ENCODE results near the gene CACNA1B.

The CACNA1B gene

GRCh38 chr9:137892424-137893191 is 15.0 kb downstream of the CACNA1B start:
- no peak overlapping the region for H3K27ac ChIP-seq (ENCODE audit: low read depth, low read length)
- no peaks in the 10 kb centered on the region for H3K27me3 ChIP-seq (ENCODE audit: control insufficient read depth in 1 of 2, insufficient read depth in 2 of 2, low read length in 2 of 2)
- no peak overlapping the region for H3K4me3 ChIP-seq (ENCODE audit: low read depth in 1 of 2, low read length in 2 of 2)
- H3K4me1 ChIP-seq (ENCODE audit: insufficient read depth, low read length) = no peaks in the 10 kb centered on the region
- no peaks in the 10 kb centered on the region for H3K9me3 ChIP-seq (ENCODE audit: low read length)
- no peak overlapping the region for H3K9ac ChIP-seq (ENCODE audit: low read length)
- H3K36me3 ChIP-seq (ENCODE audit: insufficient read depth, low read length) = no peaks in the 10 kb centered on the region

DNA sequence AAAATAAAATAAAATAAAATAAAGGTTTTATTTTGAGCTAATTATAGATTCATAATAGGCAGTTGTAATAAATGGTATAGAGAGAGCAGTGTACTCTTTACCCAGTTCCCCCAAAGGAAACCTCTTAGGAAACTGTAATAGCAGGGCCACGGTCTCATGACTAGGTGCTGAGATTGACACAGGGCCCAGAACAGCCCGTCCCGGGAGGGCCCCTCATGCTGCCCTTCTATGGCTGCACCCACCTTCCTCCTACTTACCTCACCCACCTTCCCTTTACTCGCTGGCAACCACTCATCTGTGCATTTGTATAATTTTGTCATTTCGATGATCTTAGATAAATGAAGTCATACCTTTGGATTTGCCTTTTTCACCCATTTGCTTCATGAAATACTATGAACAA is 16.1 kb downstream of the CACNA1B start:
- no peaks in the 10 kb centered on the region for H3K27me3 ChIP-seq (ENCODE audit: control insufficient read depth in 1 of 2, insufficient read depth in 2 of 2, low read length in 2 of 2)
- H3K27ac ChIP-seq (ENCODE audit: low read depth, low read length) = no peak overlapping the region
- no peak overlapping the region for H3K9ac ChIP-seq (ENCODE audit: low read length)
- no peaks in the 10 kb centered on the region for H3K9me3 ChIP-seq (ENCODE audit: low read length)
- H3K36me3 ChIP-seq (ENCODE audit: insufficient read depth, low read length) = no peaks in the 10 kb centered on the region
- no peak overlapping the region for H3K4me3 ChIP-seq (ENCODE audit: low read depth in 1 of 2, low read length in 2 of 2)
- H3K4me1 ChIP-seq (ENCODE audit: insufficient read depth, low read length) = no peaks in the 10 kb centered on the region

DNA sequence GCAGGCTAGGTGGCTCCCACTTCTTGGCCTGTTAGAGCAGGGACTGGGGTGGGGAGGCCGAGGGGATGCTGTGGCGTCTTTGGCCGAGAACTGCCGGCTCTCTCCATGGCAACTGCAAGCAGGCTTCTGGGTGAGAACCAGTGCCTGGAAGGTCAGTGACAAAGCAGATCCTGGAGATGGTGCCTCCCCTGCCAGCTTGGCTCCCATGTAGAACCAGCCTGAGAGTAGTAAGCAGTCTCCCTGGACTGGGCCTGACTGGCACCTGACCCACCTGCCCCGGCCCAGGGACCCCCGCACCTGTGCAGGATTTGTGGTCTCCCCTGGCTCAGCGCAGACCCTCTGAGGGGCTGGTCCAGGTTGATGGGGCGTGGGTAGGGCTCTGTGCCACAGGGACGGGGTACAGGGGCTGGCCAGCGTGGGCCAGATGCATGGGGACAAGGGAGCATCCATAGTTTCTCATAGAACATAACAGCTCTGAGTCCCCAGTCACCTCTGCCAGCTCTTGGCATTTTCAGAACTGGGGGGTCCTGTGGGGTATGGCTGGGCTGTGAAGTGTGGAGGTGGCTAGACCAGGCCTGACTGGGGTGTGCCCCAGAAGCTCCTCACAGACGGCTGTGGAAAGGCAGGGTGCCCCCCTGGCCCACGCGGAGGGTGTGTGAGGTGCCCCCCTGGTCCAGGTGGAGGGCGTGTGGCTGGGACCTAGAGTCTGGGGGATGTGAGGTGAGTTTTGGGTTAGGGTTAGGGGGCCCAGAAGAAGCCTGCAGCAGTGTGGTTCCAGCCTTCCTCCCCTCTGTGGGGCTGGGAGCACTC is 22.2 kb downstream of the CACNA1B start:
- Histone ChIP-seq H3K4me3 (ENCODE audit: low read depth in 1 of 2, low read length in 2 of 2) (no peak overlapping the region), H3K4me1 (ENCODE audit: insufficient read depth, low read length) (no peaks in the 10 kb centered on the region), H3K27me3 (ENCODE audit: control insufficient read depth in 1 of 2, insufficient read depth in 2 of 2, low read length in 2 of 2) (no peaks in the 10 kb centered on the region), H3K9me3 (ENCODE audit: low read length) (no peaks in the 10 kb centered on the region), H3K27ac (ENCODE audit: low read depth, low read length) (no peak overlapping the region), H3K36me3 (ENCODE audit: insufficient read depth, low read length) (no peaks in the 10 kb centered on the region), H3K9ac (ENCODE audit: low read length) (no peak overlapping the region)

DNA sequence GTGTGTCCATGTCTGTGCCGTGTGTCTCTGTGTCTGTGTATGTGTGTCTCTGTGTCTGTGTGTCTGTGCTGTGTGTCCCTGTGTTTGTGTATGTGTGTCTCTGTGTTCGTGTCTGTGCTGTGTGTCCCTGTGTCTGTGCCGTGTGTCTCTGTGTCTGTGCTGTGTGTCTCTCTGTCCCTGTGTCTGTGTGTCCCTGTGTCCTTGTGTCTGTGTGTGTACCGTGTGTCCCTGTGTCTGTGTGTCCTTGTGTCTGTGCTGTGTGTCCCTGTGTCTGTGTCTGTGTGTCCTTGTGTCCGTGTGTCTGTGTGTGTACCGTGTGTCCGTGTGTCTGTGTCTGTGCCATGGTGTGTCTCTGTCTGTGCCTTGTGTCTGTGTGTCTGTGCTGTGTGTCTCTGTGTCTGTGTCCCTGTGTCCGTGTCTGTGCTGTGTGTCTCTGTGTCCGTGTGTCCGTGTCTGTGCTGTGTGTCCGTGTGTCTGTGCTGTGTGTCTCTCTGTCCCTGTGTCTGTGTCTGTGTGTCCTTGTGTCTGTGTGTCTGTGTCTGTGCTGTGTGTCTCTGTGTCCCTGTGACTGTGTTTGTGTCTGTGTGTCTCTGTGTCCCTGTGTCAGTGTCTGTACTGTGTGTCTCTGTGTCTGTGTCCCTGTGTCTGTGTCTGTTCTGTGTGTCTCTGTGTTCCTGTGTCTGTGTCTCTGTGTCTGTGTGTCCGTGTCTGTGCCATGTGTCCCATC is 23.2 kb downstream of the CACNA1B start:
- Histone ChIP-seq H3K9me3 (ENCODE audit: low read length) (no peaks in the 10 kb centered on the region), H3K4me3 (ENCODE audit: low read depth in 1 of 2, low read length in 2 of 2) (no peak overlapping the region), H3K4me1 (ENCODE audit: insufficient read depth, low read length) (no peaks in the 10 kb centered on the region), H3K27ac (ENCODE audit: low read depth, low read length) (no peak overlapping the region), H3K36me3 (ENCODE audit: insufficient read depth, low read length) (no peaks in the 10 kb centered on the region), H3K9ac (ENCODE audit: low read length) (no peak overlapping the region), H3K27me3 (ENCODE audit: control insufficient read depth in 1 of 2, insufficient read depth in 2 of 2, low read length in 2 of 2) (no peaks in the 10 kb centered on the region)

GRCh38 chr9:137902646-137903045 is 25.1 kb downstream of the CACNA1B start:
- Histone ChIP-seq H3K4me3 (ENCODE audit: low read depth in 1 of 2, low read length in 2 of 2) (no peak overlapping the region), H3K27ac (ENCODE audit: low read depth, low read length) (no peak overlapping the region), H3K9me3 (ENCODE audit: low read length) (no peaks in the 10 kb centered on the region), H3K9ac (ENCODE audit: low read length) (no peak overlapping the region), H3K27me3 (ENCODE audit: control insufficient read depth in 1 of 2, insufficient read depth in 2 of 2, low read length in 2 of 2) (no peaks in the 10 kb centered on the region), H3K36me3 (ENCODE audit: insufficient read depth, low read length) (no peaks in the 10 kb centered on the region), H3K4me1 (ENCODE audit: insufficient read depth, low read length) (no peaks in the 10 kb centered on the region)

DNA sequence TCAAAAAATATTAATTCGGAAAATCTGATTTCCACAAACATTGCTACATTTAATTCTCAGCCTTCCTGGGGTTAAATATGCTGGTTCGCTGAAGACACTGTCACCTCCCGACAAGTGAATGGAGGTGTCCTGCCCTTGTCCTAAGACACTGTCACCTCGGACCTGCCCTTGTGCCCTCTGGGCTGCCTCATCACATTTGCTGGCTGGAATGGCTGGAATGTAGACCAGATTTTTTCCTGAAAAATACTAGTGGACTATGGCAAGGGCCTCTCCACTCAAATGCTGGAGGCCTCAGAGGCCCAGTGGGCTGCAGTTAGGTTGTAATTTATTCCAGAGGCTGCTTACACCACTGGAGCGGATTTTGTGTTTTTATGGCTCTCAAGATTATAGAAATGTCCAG is 28.2 kb downstream of the CACNA1B start:
- no peak overlapping the region for H3K4me3 ChIP-seq (ENCODE audit: low read depth in 1 of 2, low read length in 2 of 2)
- no peaks in the 10 kb centered on the region for H3K4me1 ChIP-seq (ENCODE audit: insufficient read depth, low read length)
- no peaks in the 10 kb centered on the region for H3K36me3 ChIP-seq (ENCODE audit: insufficient read depth, low read length)
- H3K27me3 ChIP-seq (ENCODE audit: control insufficient read depth in 1 of 2, insufficient read depth in 2 of 2, low read length in 2 of 2) = no peaks in the 10 kb centered on the region
- H3K9me3 ChIP-seq (ENCODE audit: low read length) = no peaks in the 10 kb centered on the region
- no peak overlapping the region for H3K9ac ChIP-seq (ENCODE audit: low read length)
- H3K27ac ChIP-seq (ENCODE audit: low read depth, low read length) = no peak overlapping the region

DNA sequence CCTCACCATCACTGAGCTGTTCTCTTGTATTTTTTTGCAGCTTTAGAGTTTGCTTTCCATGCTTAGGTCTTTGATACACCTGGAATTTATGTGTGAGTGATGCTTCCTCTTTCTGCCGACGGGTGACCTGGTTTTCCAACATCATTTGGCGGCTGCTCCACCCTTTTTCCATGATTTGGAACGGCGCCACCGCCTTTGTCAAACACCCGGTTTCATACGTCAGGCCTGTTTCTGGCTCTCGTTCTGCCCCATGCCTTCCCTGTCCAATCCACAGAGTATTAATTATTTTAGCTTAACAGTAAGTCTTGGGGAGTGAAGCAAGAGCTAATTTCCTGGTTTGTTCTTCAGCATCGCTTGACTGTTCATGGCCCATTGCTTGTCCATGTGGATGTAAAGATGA is 30.2 kb downstream of the CACNA1B start:
- Histone ChIP-seq H3K36me3 (ENCODE audit: insufficient read depth, low read length) (no peaks in the 10 kb centered on the region), H3K4me1 (ENCODE audit: insufficient read depth, low read length) (no peaks in the 10 kb centered on the region), H3K27me3 (ENCODE audit: control insufficient read depth in 1 of 2, insufficient read depth in 2 of 2, low read length in 2 of 2) (no peaks in the 10 kb centered on the region), H3K27ac (ENCODE audit: low read depth, low read length) (no peak overlapping the region), H3K9ac (ENCODE audit: low read length) (no peak overlapping the region), H3K9me3 (ENCODE audit: low read length) (no peaks in the 10 kb centered on the region), H3K4me3 (ENCODE audit: low read depth in 1 of 2, low read length in 2 of 2) (no peak overlapping the region)

GRCh38 chr9:137912671-137913070 is 35.1 kb downstream of the CACNA1B start:
- Histone ChIP-seq H3K36me3 (ENCODE audit: insufficient read depth, low read length) (no peaks in the 10 kb centered on the region), H3K9me3 (ENCODE audit: low read length) (no peaks in the 10 kb centered on the region), H3K27me3 (ENCODE audit: control insufficient read depth in 1 of 2, insufficient read depth in 2 of 2, low read length in 2 of 2) (no peaks in the 10 kb centered on the region), H3K27ac (ENCODE audit: low read depth, low read length) (no peak overlapping the region), H3K4me3 (ENCODE audit: low read depth in 1 of 2, low read length in 2 of 2) (no peak overlapping the region), H3K4me1 (ENCODE audit: insufficient read depth, low read length) (no peaks in the 10 kb centered on the region), H3K9ac (ENCODE audit: low read length) (no peak overlapping the region)

DNA sequence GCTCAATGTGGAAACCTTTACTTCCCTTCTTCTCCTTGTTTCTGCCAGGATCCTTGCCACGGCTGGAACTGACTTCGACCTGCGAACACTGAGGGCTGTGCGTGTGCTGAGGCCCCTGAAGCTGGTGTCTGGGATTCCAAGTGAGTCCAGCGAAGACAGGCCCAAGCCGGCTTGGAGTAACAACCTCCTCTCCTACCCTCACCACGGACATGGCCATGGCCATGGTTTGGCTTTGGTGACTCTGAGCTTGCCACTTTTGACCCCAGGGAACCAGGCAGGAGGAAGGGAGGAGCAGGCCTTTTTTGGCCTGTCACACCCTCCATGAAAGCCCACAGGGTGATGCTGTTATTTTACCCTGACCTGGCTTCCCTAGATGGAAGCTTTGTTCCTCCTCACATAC is 35.5 kb downstream of the CACNA1B start:
- no peak overlapping the region for H3K9ac ChIP-seq (ENCODE audit: low read length)
- no peaks in the 10 kb centered on the region for H3K4me1 ChIP-seq (ENCODE audit: insufficient read depth, low read length)
- H3K36me3 ChIP-seq (ENCODE audit: insufficient read depth, low read length) = no peaks in the 10 kb centered on the region
- H3K4me3 ChIP-seq (ENCODE audit: low read depth in 1 of 2, low read length in 2 of 2) = no peak overlapping the region
- no peaks in the 10 kb centered on the region for H3K27me3 ChIP-seq (ENCODE audit: control insufficient read depth in 1 of 2, insufficient read depth in 2 of 2, low read length in 2 of 2)
- no peak overlapping the region for H3K27ac ChIP-seq (ENCODE audit: low read depth, low read length)
- H3K9me3 ChIP-seq (ENCODE audit: low read length) = no peaks in the 10 kb centered on the region

DNA sequence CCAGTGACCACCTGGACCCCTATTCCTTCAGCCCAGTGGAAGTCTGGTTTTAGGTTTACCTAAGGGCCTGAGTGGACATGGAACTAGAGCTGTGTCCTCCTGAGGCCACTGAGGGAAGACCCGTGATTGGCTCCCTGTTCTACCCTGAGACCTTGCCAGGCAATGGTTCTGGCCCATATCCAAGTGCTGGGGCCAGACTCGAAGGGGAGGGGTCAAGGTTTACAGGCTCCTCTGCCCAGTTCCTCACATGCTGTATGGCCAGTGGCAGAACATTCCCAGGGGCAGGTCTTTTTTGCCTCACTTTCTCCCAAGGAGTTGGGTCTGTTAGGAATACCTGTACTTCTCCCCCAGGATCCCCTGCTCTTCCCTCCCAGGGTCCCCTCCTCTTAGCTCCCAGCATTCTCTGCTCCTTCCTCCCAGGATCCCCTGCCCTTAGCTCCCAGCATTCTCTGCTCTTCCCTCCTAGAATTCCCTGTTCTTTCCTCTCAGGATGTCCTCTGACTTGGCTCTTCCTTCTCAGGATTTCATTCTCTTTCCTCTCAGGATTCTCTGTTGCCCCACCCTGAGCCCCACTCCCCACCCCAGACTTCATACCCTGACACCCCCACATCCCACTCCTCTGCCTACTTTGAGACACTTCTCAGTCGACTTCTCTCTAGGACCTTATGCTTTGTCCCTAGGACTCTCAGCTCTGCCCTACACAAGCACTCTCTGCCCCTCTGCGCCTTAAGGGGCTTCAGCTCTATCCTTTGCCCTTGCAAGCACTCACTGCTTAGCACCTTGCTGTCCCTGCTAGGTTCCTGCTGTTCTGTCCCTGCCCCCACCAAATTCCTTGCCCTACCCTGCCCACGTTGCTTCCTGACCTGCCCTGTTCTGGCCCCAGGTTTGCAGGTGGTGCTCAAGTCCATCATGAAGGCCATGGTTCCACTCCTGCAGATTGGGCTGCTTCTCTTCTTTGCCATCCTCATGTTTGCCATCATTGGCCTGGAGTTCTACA is 36.5 kb downstream of the CACNA1B start:
- no peaks in the 10 kb centered on the region for H3K4me1 ChIP-seq (ENCODE audit: insufficient read depth, low read length)
- no peaks in the 10 kb centered on the region for H3K36me3 ChIP-seq (ENCODE audit: insufficient read depth, low read length)
- H3K27ac ChIP-seq (ENCODE audit: low read depth, low read length) = no peak overlapping the region
- H3K9me3 ChIP-seq (ENCODE audit: low read length) = no peaks in the 10 kb centered on the region
- peaks cover 0 to 2% of the 10 kb centered on the region in 2 donors for H3K27me3 ChIP-seq (ENCODE audit: control insufficient read depth in 1 of 2, insufficient read depth in 2 of 2, low read length in 2 of 2)
- H3K9ac ChIP-seq (ENCODE audit: low read length) = no peak overlapping the region
- no peak overlapping the region for H3K4me3 ChIP-seq (ENCODE audit: low read depth in 1 of 2, low read length in 2 of 2)
